Fibroblast of the conjunctiva (primary cell): ENCODE data around the gene IL12A.

Source experiments
- DNase-seq: peaks from one replicate; pipeline ENCODE4 v3.0.0-alpha.2; 2010; ENCODE audit warnings: low read depth

Gene IL12A

GRCh38 chr3:159988617-159989271 is at the start of gene IL12A:
TSS of gene IL12A (plus strand) at chr3:159988835.
- peak; percentile 53 for DNase-seq

GRCh38 chr3:159941038-159942000 is 47.3 kb upstream of the IL12A start:
- DNase-seq = no peak

GRCh38 chr3:159944781-159945180 is 43.9 kb upstream of the IL12A start:
- DNase-seq = no peak

GRCh38 chr3:159945930-159946329 is 42.7 kb upstream of the IL12A start:
- no peak for DNase-seq

GRCh38 chr3:159947220-159947619 is 41.4 kb upstream of the IL12A start:
- no peak for DNase-seq

GRCh38 chr3:159948429-159949144 is 40.0 kb upstream of the IL12A start:
- no peak for DNase-seq

GRCh38 chr3:159950156-159950898 is 38.3 kb upstream of the IL12A start:
- no peak for DNase-seq

GRCh38 chr3:159951540-159951939 is 37.1 kb upstream of the IL12A start:
- DNase-seq = no peak

GRCh38 chr3:159953325-159954085 is 35.1 kb upstream of the IL12A start:
- DNase-seq = no peak

GRCh38 chr3:159960188-159961148 is 28.2 kb upstream of the IL12A start:
- DNase-seq = no peak

GRCh38 chr3:159964166-159964973 is 24.3 kb upstream of the IL12A start:
- DNase-seq = peak; percentile 31

- DNase-seq = no peak
Observed at GRCh38 chr3:159971311-159971710, 17.3 kb upstream of the IL12A start.

GRCh38 chr3:159977295-159977694 is 11.3 kb upstream of the IL12A start:
- no peak for DNase-seq

- no peak for DNase-seq
Observed at GRCh38 chr3:159978353-159978752, 10.3 kb upstream of the IL12A start.

- DNase-seq = no peak
Observed at GRCh38 chr3:159978918-159979703, 9.5 kb upstream of the IL12A start.

GRCh38 chr3:159982442-159982974 is 6.1 kb upstream of the IL12A start:
- no peak for DNase-seq

- DNase-seq = no peak
Observed at GRCh38 chr3:159987291-159987711, 1.3 kb upstream of the IL12A start.
